Central memory CD4-positive, alpha-beta T cell (primary cell): ENCODE measurements around the gene NACC2.

Source experiments
- DNase-seq: peaks from one replicate; pipeline ENCODE4 v3.0.0; 2022

Gene NACC2

GRCh38 chr9:136020671-136021070, 74.4 kb downstream of the NACC2 start:
- no peak for DNase-seq

DNA sequence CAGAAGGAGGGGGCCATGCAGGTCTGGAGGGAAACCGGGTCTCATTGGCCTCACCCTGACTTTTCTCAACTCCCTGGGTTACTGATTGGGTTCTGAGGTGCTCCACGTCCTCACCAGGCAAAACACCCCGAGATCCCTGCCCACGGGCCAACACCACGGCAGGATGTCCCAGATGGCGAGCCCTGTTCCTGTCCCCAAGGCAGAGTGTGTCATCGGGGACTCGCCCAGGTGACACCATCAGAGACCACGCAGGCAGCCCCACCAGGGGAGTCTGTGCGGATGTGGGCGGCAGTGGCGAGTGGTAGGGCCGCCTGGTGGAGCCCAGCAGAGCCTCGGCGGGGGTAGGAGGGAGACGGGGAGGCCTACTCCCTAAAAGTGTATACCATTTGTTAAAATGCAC, 74.9 kb downstream of the NACC2 start:
- DNase-seq, result no peak

GRCh38 chr9:136019681-136020060, 75.4 kb downstream of the NACC2 start:
- no peak for DNase-seq

- DNase-seq, result no peak
Observed at GRCh38 chr9:136019041-136019680, 75.9 kb downstream of the NACC2 start.

GRCh38 chr9:136018257-136019031, 76.6 kb downstream of the NACC2 start:
- DNase-seq, result no peak

DNA sequence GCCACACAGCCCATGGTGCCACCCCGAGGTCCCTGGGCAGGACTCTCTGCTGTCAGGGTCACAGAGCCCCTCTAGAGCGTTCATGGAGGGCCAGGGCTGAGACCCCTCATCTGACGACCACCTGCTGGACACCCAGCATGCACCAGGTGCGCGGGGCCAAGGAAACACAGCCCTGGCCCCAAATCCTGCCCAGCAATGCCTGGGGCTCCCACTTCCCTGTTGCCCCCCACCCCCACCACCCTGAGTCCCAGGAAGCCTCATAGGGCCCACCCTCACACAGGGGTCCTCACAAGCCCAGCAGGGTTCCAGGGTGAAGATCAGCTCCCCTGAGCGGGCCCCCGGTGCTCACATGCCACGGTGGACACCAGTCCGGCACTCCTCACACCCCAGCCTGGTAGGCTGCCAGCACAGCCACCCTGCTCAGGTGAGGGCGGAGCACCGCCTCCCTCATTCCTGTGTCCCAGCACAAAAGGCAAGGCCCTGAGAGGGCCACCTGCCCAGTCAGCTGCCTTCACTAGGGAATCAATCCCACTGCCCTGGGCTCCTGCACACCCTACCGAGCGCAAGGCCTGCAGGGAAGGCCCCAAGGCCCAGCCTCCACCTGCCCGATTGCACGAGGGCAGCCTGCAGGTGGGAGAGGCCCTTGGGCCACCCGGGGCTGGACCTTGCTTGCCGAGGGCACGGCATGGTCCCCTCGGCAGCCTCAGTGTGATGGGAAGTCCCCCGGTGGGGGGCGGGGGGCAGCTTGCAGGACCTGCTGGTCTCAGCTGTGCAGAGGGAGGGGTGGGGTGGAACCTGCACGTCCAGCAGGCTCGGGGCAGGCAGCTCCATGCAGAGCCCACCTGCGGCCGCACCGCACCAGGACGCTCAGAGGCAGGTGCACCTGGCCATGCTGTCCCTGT, 77.5 kb downstream of the NACC2 start:
- DNase-seq, result no peak

DNA sequence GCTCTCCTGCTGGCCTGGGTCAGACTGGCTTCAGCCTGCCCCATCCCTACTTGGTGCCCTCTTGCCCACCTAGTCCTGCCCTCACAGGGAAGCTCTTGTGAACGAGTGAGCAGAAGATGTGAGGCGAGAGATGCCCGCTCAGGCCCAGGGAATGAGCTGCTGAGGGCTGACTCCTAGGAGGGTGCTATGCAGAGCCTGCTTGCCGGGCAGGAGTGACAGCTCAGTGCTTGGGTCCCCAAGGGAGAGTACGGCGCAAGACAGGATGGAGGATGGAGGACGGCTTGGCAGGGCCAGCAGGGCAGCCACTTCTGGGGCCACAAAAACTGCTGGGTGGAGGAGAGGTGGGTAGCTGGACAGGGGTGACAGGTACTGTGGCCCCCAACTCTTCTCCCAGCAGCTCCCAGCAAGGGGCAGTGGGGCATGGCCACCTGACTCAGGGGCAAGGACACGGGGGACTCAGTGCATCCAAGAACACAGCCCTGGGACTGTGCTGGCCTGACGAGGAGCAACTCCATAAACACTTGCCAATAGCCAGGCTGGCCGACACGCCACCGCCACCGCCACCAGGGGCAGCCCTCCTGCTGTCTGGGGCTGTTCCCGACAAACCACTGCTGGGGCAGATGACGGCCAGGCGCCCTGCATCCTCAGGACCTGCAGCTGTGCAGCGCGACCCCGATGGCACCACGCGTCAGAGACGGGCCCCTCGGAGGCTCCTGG, 78.4 kb downstream of the NACC2 start:
- no peak for DNase-seq

DNA sequence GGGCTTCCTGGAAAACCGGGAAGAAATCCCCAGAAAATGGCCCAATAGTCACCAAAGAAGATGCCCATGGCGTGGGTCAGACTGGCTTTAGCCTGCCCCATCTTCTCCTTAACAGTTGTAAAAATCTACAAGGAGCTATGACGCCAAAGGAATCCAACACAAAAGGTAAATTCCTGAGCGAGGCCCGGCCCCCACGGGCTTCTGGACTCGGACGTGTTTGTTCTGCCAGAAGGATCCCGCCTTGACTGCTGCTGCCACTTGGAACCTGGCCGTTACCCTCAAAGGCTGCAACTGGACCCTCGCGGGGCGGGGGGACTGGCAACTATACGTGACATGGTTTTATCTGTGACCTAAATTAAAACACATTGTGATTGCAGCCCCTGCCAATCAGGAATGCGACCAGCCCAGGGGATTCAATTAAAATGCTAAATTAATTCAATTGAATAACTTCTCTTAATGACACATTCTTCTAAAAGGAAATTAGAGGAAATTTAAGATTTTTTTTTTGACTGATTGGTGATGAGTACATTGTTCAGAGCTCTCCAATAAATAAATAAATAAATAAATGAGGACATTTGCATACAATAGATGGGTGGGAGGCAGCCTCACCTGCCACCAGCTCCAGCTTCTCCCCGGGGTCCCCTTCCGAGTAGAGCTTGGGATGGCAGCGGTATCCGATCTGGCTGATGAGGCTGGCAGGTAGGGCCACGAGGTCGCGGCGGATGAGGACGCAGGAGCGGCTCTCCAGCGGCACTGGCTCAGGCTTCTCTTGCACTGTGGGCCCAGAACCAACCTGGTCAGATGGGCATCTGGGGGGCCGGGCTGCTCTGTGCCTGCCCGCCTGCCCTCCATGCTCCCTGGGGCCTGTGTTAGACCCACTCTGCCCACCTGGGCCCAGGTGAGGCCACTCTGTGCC, 79.2 kb downstream of the NACC2 start:
- DNase-seq, result no peak

DNA sequence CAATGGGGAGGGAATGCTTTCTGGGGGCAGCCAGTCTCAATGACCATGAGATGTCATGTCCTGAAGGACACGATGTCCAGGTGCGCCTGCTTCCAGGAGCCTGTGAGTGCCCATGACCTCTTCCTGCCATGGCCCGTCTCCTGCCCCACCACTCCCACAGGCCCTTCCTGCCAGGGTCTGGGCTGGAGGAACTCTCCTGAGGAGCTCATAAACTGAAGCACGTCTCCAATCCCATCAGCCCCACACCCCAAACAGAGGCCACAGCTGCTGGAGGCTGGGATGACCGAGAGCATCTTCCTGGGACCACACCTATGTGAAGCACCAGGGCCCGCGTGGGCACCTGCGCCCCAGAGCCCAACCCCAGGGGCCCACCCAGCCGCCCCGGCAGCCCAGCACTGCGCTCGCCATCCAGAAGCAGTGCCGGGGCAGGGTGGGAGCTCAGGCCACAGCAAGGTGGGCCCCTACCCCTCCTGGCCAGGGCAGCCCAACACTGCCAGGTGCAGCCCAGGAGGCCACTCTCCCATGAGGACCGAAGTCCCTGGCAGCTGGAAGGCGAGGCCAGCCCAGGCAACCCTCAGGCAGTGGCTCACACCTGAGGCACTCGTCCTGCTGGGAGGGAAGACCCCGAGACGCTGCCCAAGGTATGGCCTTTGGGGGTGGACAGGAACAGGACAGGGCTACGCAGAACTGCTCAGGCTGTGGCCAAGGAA, 80.0 kb downstream of the NACC2 start:
- no peak for DNase-seq

- no peak for DNase-seq
Observed at GRCh38 chr9:136014147-136014923, 80.8 kb downstream of the NACC2 start.

GRCh38 chr9:136013524-136014034, 81.5 kb downstream of the NACC2 start:
- DNase-seq, result no peak

- DNase-seq, result no peak
Observed at GRCh38 chr9:136013116-136013515, 82.0 kb downstream of the NACC2 start.

GRCh38 chr9:136012651-136013050, 82.4 kb downstream of the NACC2 start:
- no peak for DNase-seq

- no peak for DNase-seq
Observed at GRCh38 chr9:136011703-136012496, 83.2 kb downstream of the NACC2 start.

DNA sequence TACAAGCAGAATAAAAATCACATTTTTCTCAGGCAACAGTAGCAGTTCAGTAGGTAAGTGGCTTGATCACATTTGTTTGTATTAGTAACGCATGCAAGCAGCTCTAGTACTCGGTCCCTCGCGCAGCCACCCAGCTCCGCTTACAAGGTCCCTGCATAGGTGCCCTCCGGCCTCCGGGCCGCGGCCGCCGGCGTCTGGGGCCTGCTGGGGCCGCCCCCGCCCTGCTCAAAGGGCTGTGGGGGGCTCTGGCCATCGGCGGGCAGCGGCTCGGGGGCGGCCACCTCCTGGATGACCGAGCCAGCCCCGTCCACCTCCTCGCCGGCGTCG, 83.8 kb downstream of the NACC2 start:
- DNase-seq, result no peak

DNA sequence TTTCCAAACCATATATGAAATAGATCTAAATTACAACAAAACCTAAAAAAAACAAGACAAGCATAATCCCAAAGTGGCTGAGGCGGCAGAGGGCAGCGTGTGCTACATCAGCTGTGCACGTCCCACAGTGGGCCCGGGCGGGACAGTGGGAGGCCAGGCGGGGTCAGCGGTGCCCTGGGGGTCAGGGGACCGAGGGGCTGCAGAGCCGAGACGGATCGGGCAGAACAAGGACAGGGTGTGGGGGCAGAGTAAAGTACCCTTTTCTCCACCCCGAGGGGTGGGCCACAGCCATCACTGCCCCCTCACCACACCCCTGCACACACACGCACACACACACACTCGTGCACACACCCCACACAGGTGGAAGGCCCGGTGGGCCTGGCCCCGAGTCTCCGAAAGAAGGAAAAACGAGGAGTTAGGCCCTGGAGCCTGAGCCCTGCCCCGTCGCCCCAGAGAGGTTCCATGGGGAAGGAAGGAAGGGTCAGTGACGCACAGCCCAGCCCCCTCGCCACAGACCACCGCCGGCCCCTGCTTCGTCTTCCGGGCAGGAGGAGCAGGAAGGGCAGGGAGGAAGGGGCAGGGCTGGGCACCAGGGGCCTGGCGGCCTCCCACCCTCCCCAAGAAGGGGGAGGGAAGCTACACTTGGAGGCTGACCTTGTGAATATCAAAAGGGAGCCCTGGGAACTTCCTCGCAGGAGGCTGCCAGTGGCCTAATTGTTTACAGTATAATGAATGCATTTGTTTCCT, 84.3 kb downstream of the NACC2 start:
- DNase-seq, result no peak

DNA sequence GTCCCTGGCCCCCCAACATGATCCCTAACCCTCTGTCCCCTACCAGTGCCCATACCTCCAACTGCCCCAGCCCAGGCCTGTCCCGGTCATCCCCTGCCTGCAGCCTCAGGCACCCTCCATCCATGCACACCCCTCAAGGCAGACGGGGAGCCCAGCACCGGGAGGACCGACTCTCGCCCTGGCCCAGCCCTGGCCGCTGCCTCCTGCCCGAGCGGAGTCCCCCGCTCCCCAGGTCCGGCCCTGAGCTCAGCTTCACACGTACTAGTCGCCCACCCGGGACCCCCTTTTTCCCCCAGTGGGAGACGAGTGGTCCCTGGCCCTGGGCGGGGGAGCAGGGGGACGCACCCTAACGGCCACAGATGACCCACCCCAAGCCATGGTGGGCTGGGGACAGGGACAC, 84.9 kb downstream of the NACC2 start:
- no peak for DNase-seq

DNA sequence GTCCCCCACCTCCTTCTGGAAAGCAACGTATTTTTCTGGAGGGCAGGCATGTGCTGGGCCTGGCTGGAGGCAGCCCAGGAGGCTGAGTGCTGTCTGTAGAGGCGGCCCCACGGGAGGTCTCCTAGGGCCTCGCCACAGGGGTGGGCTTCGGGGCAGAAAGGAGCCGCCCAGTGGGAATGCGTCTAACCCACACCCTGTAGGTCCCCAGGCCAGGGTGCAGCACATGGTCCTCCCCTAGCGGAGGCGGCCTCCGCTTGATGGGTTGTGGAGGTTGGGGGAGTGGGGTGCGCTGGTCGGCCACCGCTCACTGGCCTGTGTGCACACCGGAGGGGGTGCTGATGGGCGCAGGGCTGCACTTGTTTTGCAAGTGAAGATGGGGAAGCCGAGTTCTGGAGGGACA, 85.6 kb downstream of the NACC2 start:
- DNase-seq, result no peak

- DNase-seq, result no peak
Observed at GRCh38 chr9:136008693-136008997, 86.4 kb downstream of the NACC2 start.
